K562 (cell line): ENCODE data around the gene RHAG. TPM values are rescaled to one million over a fixed set of nuclear protein-coding genes. Genes with fewer than 3 reads are reported as not detected.

Source experiments
- ARID2 ChIP-seq: fragments of 450-650 bp; IDR thresholded peaks from 2 replicates; pipeline ENCODE4 v1.6.1; 2017; ENCODE audit warnings: antibody characterized with exemption, mild to moderate bottlenecking
- ARID3A ChIP-seq: IDR thresholded peaks from 2 replicates; pipeline ENCODE4 v1.6.1; 2012; ENCODE audit warnings: low read depth, low read length, improper control_type of control experiment, borderline replicate concordance
- ARNT ChIP-seq, 2 experiments: fragments of 450-650 bp; IDR thresholded peaks; 2 replicates each; pipeline ENCODE4 v1.6.1; 2016; ENCODE audit warnings: mild to moderate bottlenecking in 1 of 2
- BACH1 ChIP-seq: fragments of 200-800 bp; sonication (Bioruptor generic); IDR thresholded peaks from 2 replicates; pipeline ENCODE4 v1.6.1; 2016; ENCODE audit warnings: missing genetic modification characterization, missing compliant biosample characterization
- BCLAF1 ChIP-seq, 2 experiments: fragments of 450-650 bp in 1 of 2; IDR thresholded peaks; 2 replicates each; pipeline ENCODE4 v1.6.1; 2011 to 2017; ENCODE audit warnings: low read depth in 2 of 2, antibody characterized with exemption in 1 of 2, borderline replicate concordance in 1 of 2, low read length in 1 of 2, mild to moderate bottlenecking in 1 of 2, mixed read lengths in 1 of 2; ENCODE audit not compliant: control insufficient read depth in 1 of 2
- BHLHE40 ChIP-seq: IDR thresholded peaks from 2 replicates; pipeline ENCODE4 v1.6.1; 2011; ENCODE audit warnings: low read length, improper control_type of control experiment
- BRCA1 ChIP-seq, 2 experiments: fragments of 450-650 bp in 1 of 2; sonication (generic) in 1 of 2; formaldehyde crosslinking in 1 of 2; IDR thresholded peaks; 2 replicates each; pipeline versions ENCODE4 v1.5.0 to v1.6.1; 2017 to 2020; ENCODE audit warnings: mild to moderate bottlenecking in 1 of 2, missing genetic modification reagents in 1 of 2
- EP400 ChIP-seq: fragments of 450-650 bp; IDR thresholded peaks from 2 replicates; pipeline ENCODE4 v1.6.1; 2017; ENCODE audit warnings: antibody characterized with exemption, mild to moderate bottlenecking, moderate library complexity
- ETV1 ChIP-seq: fragments of 450-650 bp; conservative IDR thresholded peaks from 2 replicates; pipeline ENCODE4 v1.6.1; 2016; ENCODE audit warnings: missing genetic modification characterization, control low read depth, low read depth, missing compliant biosample characterization
- FOXK2 ChIP-seq, 2 experiments: fragments of 450-650 bp; IDR thresholded peaks in 1 of 2; conservative IDR thresholded peaks in 1 of 2; 2 replicates each; pipeline ENCODE4 v1.6.1; 2016; ENCODE audit warnings: low read depth in 2 of 2, mild to moderate bottlenecking in 1 of 2
- GATAD2A ChIP-seq: fragments of 450-650 bp; IDR thresholded peaks from 2 replicates; pipeline ENCODE4 v1.6.1; 2017
- KDM2B ChIP-seq: fragments of 250-450 bp; sonication (Bioruptor Pico); IDR thresholded peaks from 2 replicates; pipeline ENCODE4 v1.8.0; 2021; ENCODE audit warnings: mild to moderate bottlenecking, moderate library complexity
- MLLT1 ChIP-seq, 2 experiments: fragments of 450-650 bp; IDR thresholded peaks; 2 replicates each; pipeline ENCODE4 v1.6.1; 2016
- NFRKB ChIP-seq: fragments of 450-650 bp; IDR thresholded peaks from 2 replicates; pipeline ENCODE4 v1.6.1; 2016; ENCODE audit warnings: low read depth
- RCOR1 ChIP-seq, 2 experiments: IDR thresholded peaks; 2 replicates each; pipeline ENCODE4 v1.6.1; 2012; ENCODE audit warnings: low read depth in 2 of 2, low read length in 2 of 2, borderline replicate concordance in 1 of 2, improper control_type of control experiment in 1 of 2
- SMC3 ChIP-seq: conservative IDR thresholded peaks from 2 replicates; pipeline ENCODE4 v1.6.1; 2011; ENCODE audit warnings: low read depth, low read length, improper control_type of control experiment; ENCODE audit not compliant: insufficient read depth
- TAF9B ChIP-seq: fragments of 450-650 bp; IDR thresholded peaks from 2 replicates; pipeline ENCODE4 v1.6.1; 2018; ENCODE audit warnings: mild to moderate bottlenecking; ENCODE audit not compliant: partially characterized antibody
- TARDBP ChIP-seq: fragments of 450-650 bp; IDR thresholded peaks from 2 replicates; pipeline ENCODE4 v1.6.1; 2016
- TEAD4 ChIP-seq, 2 experiments: sonication (generic) in 1 of 2; formaldehyde crosslinking in 1 of 2; IDR thresholded peaks; 2 replicates each; pipeline versions ENCODE4 v1.6.1 to v1.8.0; 2012 to 2022; ENCODE audit warnings: borderline replicate concordance in 1 of 2, inconsistent platforms in 1 of 2, low read length in 1 of 2, mild to moderate bottlenecking in 1 of 2, missing genetic modification reagents in 1 of 2
- TFE3 ChIP-seq: fragments of 450-650 bp; formaldehyde crosslinking; IDR thresholded peaks from 2 replicates; pipeline ENCODE4 v1.4.0; 2020; ENCODE audit warnings: mild to moderate bottlenecking, mixed read lengths
- TGIF2 ChIP-seq: sonication (generic); formaldehyde crosslinking; IDR thresholded peaks from 2 replicates; pipeline ENCODE4 v1.8.1; 2022; ENCODE audit warnings: mild to moderate bottlenecking, missing genetic modification reagents, moderate library complexity
- polyA plus RNA-seq, 8 experiments: library from polyadenylated mRNA; depleted of rRNA in 4 of 8; stranded (reverse) in 5 of 8; unstranded in 3 of 8; fragments of >200 nt; fragmentation: Nextera tagmentation in 2 of 8; fragmentation: Illumina TruSeq in 1 of 8; extraction: Ambion mirVana in 2 of 8; extraction: Trizol in 1 of 8; gene quantifications; 2 replicates each; pipeline versions ENCODE4 v1.2.1 to v1.2.3, GENCODE V29; 2011 to 2014; ENCODE audit warnings: inconsistent platforms in 1 of 8, missing spikeins in 1 of 8
- total RNA-seq, 7 experiments: library from RNA; depleted of rRNA in 6 of 7; stranded (reverse); fragments of >200 nt in 6 of 7; fragmentation: Illumina TruSeq in 2 of 7; extraction: Trizol in 2 of 7; gene quantifications; 2 replicates each; pipeline versions ENCODE4 v1.2.1 to v1.2.3, GENCODE V29; 2011 to 2021; ENCODE audit warnings: low replicate concordance in 1 of 7

Gene RHAG
- total and polyA plus RNA-seq, 9 of the 15 experiments (the other 6 are each of a cell fraction or from before 2014, with no cell fraction given), result 290 to 1,202 (median 505) TPM

- TF ChIP-seq BACH1 (tag), result no peak
- peak in 1 of 2 experiments; percentile 67; a peak in 3 of 4 replicates for TF ChIP-seq MLLT1 (IDR thresholded peaks at IDR 0.05)
- no peak for TF ChIP-seq TFE3 (CRISPR knock-in tag)
- no peak for TF ChIP-seq NFRKB
- 0 out of 2 replicates have a peak, but pooled peaks have one; percentile 14 for TF ChIP-seq TEAD4 (IDR thresholded peaks at IDR 0.05; ENCODE audit: low read length)
- no peak for TF ChIP-seq TEAD4 (CRISPR knock-in tag; IDR thresholded peaks at IDR 0.05; ENCODE audit: borderline replicate concordance)
- no peak for TF ChIP-seq SMC3
- no peak for TF ChIP-seq BHLHE40
- 0 out of 4 replicates have a peak, but pooled peaks of 1 of the 2 experiments have one; percentile 53 for TF ChIP-seq BCLAF1 (IDR thresholded peaks at IDR 0.05; ENCODE audit: borderline replicate concordance in 1 of 2, control insufficient read depth in 1 of 2, low read depth in 2 of 2, low read length in 1 of 2)
- no peak for TF ChIP-seq ARID2
- peak; percentile 6 for TF ChIP-seq TAF9B
- peak; percentile 75; the same call in 1 of the 2 replicates for TF ChIP-seq ARID3A
- TF ChIP-seq TARDBP, result no peak
- no peak for TF ChIP-seq ETV1 (tag)
- no peak for TF ChIP-seq GATAD2A
- TF ChIP-seq FOXK2 (conservative IDR thresholded peaks at IDR 0.05 in 1 of 2, IDR thresholded peaks at IDR 0.05 in 1 of 2; ENCODE audit: low read depth in 2 of 2), result 0 out of 4 replicates have a peak, but pooled peaks of 1 of the 2 experiments have one; percentile 11
- no peak for TF ChIP-seq TGIF2 (CRISPR knock-in tag)
- TF ChIP-seq ARNT (IDR thresholded peaks at IDR 0.05), result 0 out of 4 replicates have a peak, but pooled peaks of 1 of the 2 experiments have one; percentile 1
- no peak for TF ChIP-seq BRCA1 (IDR thresholded peaks at IDR 0.05)
- no peak for TF ChIP-seq BRCA1 (CRISPR knock-in tag; IDR thresholded peaks at IDR 0.05)
- TF ChIP-seq KDM2B, result no peak
- 0 out of 2 replicates have a peak, but pooled peaks have one; percentile 12 for TF ChIP-seq EP400
- no peak for TF ChIP-seq RCOR1 (IDR thresholded peaks at IDR 0.05; ENCODE audit: borderline replicate concordance in 1 of 2, low read depth in 2 of 2, low read length in 2 of 2)
Observed at GRCh38 chr6:49634836-49635218, 1.8 kb downstream of the RHAG start (continued).
